GM12878 (cell line): ENCODE results near the gene KRTAP10-5. TPM values are rescaled to one million over a fixed set of nuclear protein-coding genes. Genes with fewer than 3 reads are reported as not detected.

Source experiments
- ATAC-seq: fragments of 200-7000 bp; cut with Tn5 transposase; 3 replicates; pipeline ENCODE4 v1.9.1; 2020; ENCODE audit warnings: mild to moderate bottlenecking, moderate library complexity
- BruUV-seq: library from RNA; stranded (reverse); fragments of 400-500 nt; replicated peaks from 2 replicates; lab custom pipeline; 2021; lab: Mats Ljungman, UMichigan
- CTCF ChIA-PET: fragments of 300-600 bp; sonication (Branson Sonifier 250); formaldehyde crosslinking; extraction: SDS; loops from one replicate; lab custom pipeline; 2021; ENCODE audit warnings: inconsistent platforms; lab: Yijun Ruan, JAX
- POLR2A ChIA-PET: fragments of 350-600 bp; formaldehyde crosslinking; extraction: SDS; loops from one replicate; lab custom pipeline; 2021; ENCODE audit warnings: inconsistent platforms; lab: Charles Lee
- RAD21 ChIA-PET: fragments of 300-600 bp; sonication (Branson Sonifier 250); formaldehyde crosslinking; loops from one replicate; lab custom pipeline; 2023; ENCODE audit warnings: antibody characterized with exemption; ENCODE audit not compliant: unreplicated experiment; lab: Charles Lee
- SMC1A ChIA-PET: fragments of 300-600 bp; sonication (Branson Sonifier 250); formaldehyde crosslinking; loops from one replicate; lab custom pipeline; 2023; ENCODE audit not compliant: unreplicated experiment, uncharacterized antibody; lab: Charles Lee
- DNase-seq: peaks from one replicate; pipeline ENCODE4 v3.0.0-alpha.2; 2011; ENCODE audit warnings: low read depth, low spot score
- FAIRE-seq: peaks from 3 replicates; lab custom pipeline; 2011; peaks lifted over from hg19 to GRCh38; lab: Jason Lieb, UNC
- H2AFZ ChIP-seq: 2 replicates; pipeline ENCODE4 v1.6.0; 2011; ENCODE audit warnings: low read depth, low read length, control low read depth; ENCODE audit not compliant: control insufficient read depth
- H3K27ac ChIP-seq: 2 replicates; pipeline ENCODE4 v1.5.1; 2011; ENCODE audit warnings: control low read depth; ENCODE audit not compliant: control insufficient read depth, insufficient read depth
- H3K27me3 ChIP-seq, 2 experiments: replicated peaks in 1 of 2; 2 replicates each; pipeline versions ENCODE4 v1.6.0 to v1.6.1; 2011; ENCODE audit warnings: low read length in 1 of 2; ENCODE audit not compliant: control insufficient read depth in 2 of 2, insufficient read depth in 2 of 2
- H3K36me3 ChIP-seq, 2 experiments: 2 replicates each; pipeline ENCODE4 v1.5.1; 2011; ENCODE audit warnings: low read length in 1 of 2; ENCODE audit not compliant: control insufficient read depth in 2 of 2, insufficient read depth in 2 of 2
- H3K4me1 ChIP-seq: 2 replicates; pipeline ENCODE4 v1.6.1; 2011; ENCODE audit warnings: mild to moderate bottlenecking, low read length, moderate library complexity, mixed read lengths; ENCODE audit not compliant: control insufficient read depth, insufficient read depth
- H3K4me2 ChIP-seq: 2 replicates; pipeline ENCODE4 v1.6.0; 2011; ENCODE audit warnings: control low read depth; ENCODE audit not compliant: control insufficient read depth, insufficient read depth
- H3K4me3 ChIP-seq: fragments of 200-600 bp; sonication (generic); 2 replicates; pipeline ENCODE4 v1.5.1; 2016
- H3K79me2 ChIP-seq: 2 replicates; pipeline ENCODE4 v1.6.0; 2011; ENCODE audit warnings: low read length; ENCODE audit not compliant: control insufficient read depth, insufficient read depth
- H3K9ac ChIP-seq: 2 replicates; pipeline ENCODE4 v1.8.0; 2011; ENCODE audit warnings: low read length, control low read depth, mixed read lengths; ENCODE audit not compliant: control insufficient read depth, insufficient read depth
- H3K9me3 ChIP-seq: replicated peaks from 3 replicates; pipeline ENCODE4 v1.5.1; 2011; ENCODE audit warnings: mild to moderate bottlenecking, low read length; ENCODE audit not compliant: control insufficient read depth, insufficient read depth
- H4K20me1 ChIP-seq: 2 replicates; pipeline ENCODE4 v1.6.0; 2011; ENCODE audit not compliant: control insufficient read depth, insufficient read depth
- CBX5 ChIP-seq: sonication (generic); IDR thresholded peaks from 2 replicates; pipeline ENCODE4 v1.6.1; 2016; ENCODE audit warnings: low read depth, moderate library complexity, mild to moderate bottlenecking, inconsistent platforms
- CREM ChIP-seq: IDR thresholded peaks from 2 replicates; pipeline ENCODE4 v1.6.1; 2014; ENCODE audit warnings: antibody characterized with exemption, low read depth
- EP300 ChIP-seq, 2 experiments: fragments of 150-350 bp in 1 of 2; IDR thresholded peaks; 2 replicates each; pipeline ENCODE4 v1.6.1; 2011 to 2012; ENCODE audit warnings: low read depth in 2 of 2, low read length in 2 of 2, borderline replicate concordance in 1 of 2, improper control_type of control experiment in 1 of 2, inconsistent platforms in 1 of 2; ENCODE audit not compliant: control insufficient read depth in 1 of 2
- IKZF2 ChIP-seq, 2 experiments: fragments of 450-650 bp; IDR thresholded peaks; 2 replicates each; pipeline ENCODE4 v1.6.1; 2017; ENCODE audit warnings: mild to moderate bottlenecking in 2 of 2, moderate library complexity in 2 of 2
- IRF3 ChIP-seq: fragments of 450-650 bp; IDR thresholded peaks from 2 replicates; pipeline ENCODE4 v1.6.1; 2014; ENCODE audit warnings: mild to moderate bottlenecking
- PML ChIP-seq: IDR thresholded peaks from 2 replicates; pipeline ENCODE4 v1.6.1; 2012; ENCODE audit warnings: low read length, inconsistent platforms
- POLR2AphosphoS2 ChIP-seq: IDR thresholded peaks from 2 replicates; pipeline ENCODE4 v1.6.1; 2011; ENCODE audit warnings: low read depth, mild to moderate bottlenecking, low read length, improper control_type of control experiment, moderate library complexity
- RELB ChIP-seq: fragments of 450-650 bp; IDR thresholded peaks from 2 replicates; pipeline ENCODE4 v1.6.1; 2017; ENCODE audit warnings: low read depth, mild to moderate bottlenecking, moderate library complexity
- SUPT20H ChIP-seq: IDR thresholded peaks from 2 replicates; pipeline ENCODE4 v1.6.1; 2011; ENCODE audit warnings: low read depth, mild to moderate bottlenecking, low read length, moderate library complexity, borderline replicate concordance; ENCODE audit not compliant: control insufficient read depth
- TCF12 ChIP-seq: IDR thresholded peaks from 2 replicates; pipeline ENCODE4 v1.6.1; 2011; ENCODE audit warnings: low read depth, mild to moderate bottlenecking, low read length
- TCF3 ChIP-seq: IDR thresholded peaks from 2 replicates; pipeline ENCODE4 v1.6.1; 2012; ENCODE audit warnings: low read depth, mild to moderate bottlenecking, low read length, borderline replicate concordance; ENCODE audit not compliant: insufficient read depth
- ZNF592 ChIP-seq: fragments of 450-650 bp; IDR thresholded peaks from 2 replicates; pipeline ENCODE4 v1.6.1; 2017; ENCODE audit warnings: mild to moderate bottlenecking, moderate library complexity
- WGBS: methylation state at CpG from one replicate; pipeline ENCODE4 v1.1.6; 2016; ENCODE audit warnings: low lambda C conversion rate; ENCODE audit not compliant: insufficient replicate concordance, insufficient coverage; ENCODE audit errors: missing lambda C conversion rate; 5-methylcytosine and 5-hydroxymethylcytosine counted together
- in situ Hi-C: fragments of 300-500 bp; cut with MboI; formaldehyde crosslinking; loops from 9 replicates; pipeline ENCODE4 v1.14.3; 2018; ENCODE audit warnings: mixed read lengths
- intact Hi-C: fragments of 100-400 bp; cut with micrococcal nuclease; formaldehyde crosslinking; loops from one replicate; pipeline ENCODE4 v1.14.2; 2022; ENCODE audit not compliant: unreplicated experiment
- polyA plus RNA-seq, 11 experiments: library from polyadenylated mRNA; depleted of rRNA in 4 of 11; unstranded in 6 of 11; stranded (reverse) in 5 of 11; fragments of >200 nt; fragmentation: Nextera tagmentation in 4 of 11; fragmentation: Illumina TruSeq in 1 of 11; extraction: Ambion mirVana in 4 of 11; extraction: Trizol in 1 of 11; gene quantifications; 1 replicate in 1 of 11; 2 replicates in 10 of 11; pipeline versions ENCODE4 v1.2.1 to v1.2.3, GENCODE V29; 2011 to 2016; ENCODE audit warnings: inconsistent platforms in 2 of 11, missing spikeins in 2 of 11, low read depth in 1 of 11
- total RNA-seq, 4 experiments: library from RNA; depleted of rRNA in 3 of 4; stranded (reverse); fragments of >200 nt in 3 of 4; fragmentation: Illumina TruSeq in 1 of 4; extraction: Trizol in 1 of 4; gene quantifications; 2 replicates each; pipeline versions ENCODE4 v1.2.1 to v1.2.3, GENCODE V29; 2013 to 2021
- TF ChIP-seq, protein P1 (sequence below): IDR thresholded peaks from 2 replicates; pipeline ENCODE4 v1.6.1; 2012; ENCODE audit warnings: low read length, inconsistent platforms

KRTAP10-5 gene
- total and polyA plus RNA-seq, 10 of the 15 experiments (the other 5 are each of a cell fraction or from before 2014, with no cell fraction given), result not detected

- TF ChIP-seq POLR2AphosphoS2, result no peak
- no peak for TF ChIP-seq CREM
- TF ChIP-seq EP300 (IDR thresholded peaks at IDR 0.05; ENCODE audit: borderline replicate concordance in 1 of 2, control insufficient read depth in 1 of 2, low read depth in 2 of 2, low read length in 2 of 2), result no peak
- no peak for TF ChIP-seq PML
- TF ChIP-seq IKZF2 (IDR thresholded peaks at IDR 0.05), result no peak
- no peak for TF ChIP-seq SUPT20H
- TF ChIP-seq ZNF592, result no peak
- no peak for TF ChIP-seq RELB
- no peak for TF ChIP-seq CBX5
- TF ChIP-seq TCF12, result no peak
- TF ChIP-seq TCF3, result no peak
- TF ChIP-seq IRF3, result no peak
- TF ChIP-seq, protein P1, sequence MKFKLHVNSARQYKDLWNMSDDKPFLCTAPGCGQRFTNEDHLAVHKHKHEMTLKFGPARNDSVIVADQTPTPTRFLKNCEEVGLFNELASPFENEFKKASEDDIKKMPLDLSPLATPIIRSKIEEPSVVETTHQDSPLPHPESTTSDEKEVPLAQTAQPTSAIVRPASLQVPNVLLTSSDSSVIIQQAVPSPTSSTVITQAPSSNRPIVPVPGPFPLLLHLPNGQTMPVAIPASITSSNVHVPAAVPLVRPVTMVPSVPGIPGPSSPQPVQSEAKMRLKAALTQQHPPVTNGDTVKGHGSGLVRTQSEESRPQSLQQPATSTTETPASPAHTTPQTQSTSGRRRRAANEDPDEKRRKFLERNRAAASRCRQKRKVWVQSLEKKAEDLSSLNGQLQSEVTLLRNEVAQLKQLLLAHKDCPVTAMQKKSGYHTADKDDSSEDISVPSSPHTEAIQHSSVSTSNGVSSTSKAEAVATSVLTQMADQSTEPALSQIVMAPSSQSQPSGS, result no peak
- TF ChIP-seq, all 136 proteins: peak for 0
- ChIA-PET SMC1A (no interaction called here), POLR2A (no interaction called here), RAD21 (no interaction called here), CTCF (no interaction called here)
- no peak overlapping the region for H3K4me2 ChIP-seq
- no peak overlapping the region for H3K9ac ChIP-seq
- no peaks in the 10 kb centered on the region for H3K27me3 ChIP-seq
- intact Hi-C loops (no loop called here), in situ Hi-C loops (no loop called here)
- BruUV-seq, result no TSS peak
- no peak overlapping the region for H3K4me3 ChIP-seq
- no peaks in the 10 kb centered on the region for H3K4me1 ChIP-seq
- ATAC-seq, result no peak
- H2AFZ ChIP-seq, result no peak overlapping the region
- no peaks in the 10 kb centered on the region for H3K79me2 ChIP-seq
- DNase-seq, result no peak
- FAIRE-seq, result no peak
- 64% methylated on average over 37 of the region's 40 CpGs for WGBS
- no peaks in the 10 kb centered on the region for H3K36me3 ChIP-seq
- H3K27ac ChIP-seq, result no peak overlapping the region
- no peaks in the 10 kb centered on the region; the same call in 2 of the 3 replicates for H3K9me3 ChIP-seq
- no peaks in the 10 kb centered on the region for H4K20me1 ChIP-seq
Observed at GRCh38 chr21:44571844-44572782, 8.3 kb downstream of the KRTAP10-5 start.
